ENCODE data around the gene GREB1.

Gene GREB1

GRCh38 chr2:11624893-11625292 lies 91.0 kb downstream of the GREB1 start:
- no peak overlapping the region for H3K4me2 ChIP-seq (ENCODE audit: low read length)
- no peak overlapping the region for H3K9ac ChIP-seq (ENCODE audit: low read depth, low read length)
- no peaks in the 10 kb centered on the region for H3K36me3 ChIP-seq (ENCODE audit: insufficient read depth, low read length)
- H3K9me3 ChIP-seq (replicated peaks; ENCODE audit: low read length), result no peaks in the 10 kb centered on the region
- H3K27me3 ChIP-seq (ENCODE audit: control insufficient read depth, insufficient read depth, low read length), result peaks cover 26% of the 10 kb centered on the region
- H3K4me3 ChIP-seq (ENCODE audit: low read length), result no peak overlapping the region
- no peaks in the 10 kb centered on the region for H3K4me1 ChIP-seq (ENCODE audit: control insufficient read depth, insufficient read depth, low read length)

GRCh38 chr2:11625671-11626070 lies 91.8 kb downstream of the GREB1 start:
- no peak overlapping the region for H3K9ac ChIP-seq (ENCODE audit: low read depth, low read length)
- H3K27me3 ChIP-seq (ENCODE audit: control insufficient read depth, insufficient read depth, low read length), result peaks cover 24% of the 10 kb centered on the region
- H3K4me3 ChIP-seq (ENCODE audit: low read length), result no peak overlapping the region
- no peaks in the 10 kb centered on the region for H3K36me3 ChIP-seq (ENCODE audit: insufficient read depth, low read length)
- no peaks in the 10 kb centered on the region for H3K9me3 ChIP-seq (replicated peaks; ENCODE audit: low read length)
- H3K4me1 ChIP-seq (ENCODE audit: control insufficient read depth, insufficient read depth, low read length), result no peaks in the 10 kb centered on the region
- H3K4me2 ChIP-seq (ENCODE audit: low read length), result no peak overlapping the region

GRCh38 chr2:11628675-11629074 lies 94.8 kb downstream of the GREB1 start:
- Histone ChIP-seq H3K4me2 (ENCODE audit: low read length) (no peak overlapping the region), H3K27me3 (ENCODE audit: control insufficient read depth, insufficient read depth, low read length) (peaks cover 16% of the 10 kb centered on the region), H3K9me3 (replicated peaks; ENCODE audit: low read length) (no peaks in the 10 kb centered on the region), H3K4me3 (ENCODE audit: low read length) (no peak overlapping the region), H3K9ac (ENCODE audit: low read depth, low read length) (no peak overlapping the region), H3K4me1 (ENCODE audit: control insufficient read depth, insufficient read depth, low read length) (no peaks in the 10 kb centered on the region), H3K36me3 (ENCODE audit: insufficient read depth, low read length) (no peaks in the 10 kb centered on the region)

- Histone ChIP-seq H3K4me1 (ENCODE audit: control insufficient read depth, insufficient read depth, low read length) (no peaks in the 10 kb centered on the region), H3K4me2 (ENCODE audit: low read length) (no peak overlapping the region), H3K36me3 (ENCODE audit: insufficient read depth, low read length) (no peaks in the 10 kb centered on the region), H3K9ac (ENCODE audit: low read depth, low read length) (no peak overlapping the region), H3K27me3 (ENCODE audit: control insufficient read depth, insufficient read depth, low read length) (peaks cover 16% of the 10 kb centered on the region), H3K9me3 (replicated peaks; ENCODE audit: low read length) (no peaks in the 10 kb centered on the region), H3K4me3 (ENCODE audit: low read length) (no peak overlapping the region)
These were observed 95.4 kb downstream of the GREB1 start for GRCh38 chr2:11629215-11629614.

GRCh38 chr2:11629851-11630250 lies 96.0 kb downstream of the GREB1 start:
- no peak overlapping the region for H3K9ac ChIP-seq (ENCODE audit: low read depth, low read length)
- H3K36me3 ChIP-seq (ENCODE audit: insufficient read depth, low read length), result no peaks in the 10 kb centered on the region
- no peak overlapping the region for H3K4me2 ChIP-seq (ENCODE audit: low read length)
- no peaks in the 10 kb centered on the region for H3K9me3 ChIP-seq (replicated peaks; ENCODE audit: low read length)
- H3K4me1 ChIP-seq (ENCODE audit: control insufficient read depth, insufficient read depth, low read length), result no peaks in the 10 kb centered on the region
- peaks cover 16% of the 10 kb centered on the region for H3K27me3 ChIP-seq (ENCODE audit: control insufficient read depth, insufficient read depth, low read length)
- H3K4me3 ChIP-seq (ENCODE audit: low read length), result no peak overlapping the region

- H3K9me3 ChIP-seq (replicated peaks; ENCODE audit: low read length), result no peaks in the 10 kb centered on the region
- peaks cover 19% of the 10 kb centered on the region for H3K27me3 ChIP-seq (ENCODE audit: control insufficient read depth, insufficient read depth, low read length)
- H3K4me1 ChIP-seq (ENCODE audit: control insufficient read depth, insufficient read depth, low read length), result no peaks in the 10 kb centered on the region
- no peak overlapping the region for H3K4me3 ChIP-seq (ENCODE audit: low read length)
- H3K4me2 ChIP-seq (ENCODE audit: low read length), result no peak overlapping the region
- H3K36me3 ChIP-seq (ENCODE audit: insufficient read depth, low read length), result no peaks in the 10 kb centered on the region
- H3K9ac ChIP-seq (ENCODE audit: low read depth, low read length), result no peak overlapping the region
These were observed 97.0 kb downstream of the GREB1 start for GRCh38 chr2:11630855-11631254.

- Histone ChIP-seq H3K9me3 (replicated peaks; ENCODE audit: low read length) (no peaks in the 10 kb centered on the region), H3K4me3 (ENCODE audit: low read length) (no peak overlapping the region), H3K4me2 (ENCODE audit: low read length) (no peak overlapping the region), H3K4me1 (ENCODE audit: control insufficient read depth, insufficient read depth, low read length) (no peaks in the 10 kb centered on the region), H3K27me3 (ENCODE audit: control insufficient read depth, insufficient read depth, low read length) (peaks cover 20% of the 10 kb centered on the region), H3K36me3 (ENCODE audit: insufficient read depth, low read length) (no peaks in the 10 kb centered on the region), H3K9ac (ENCODE audit: low read depth, low read length) (no peak overlapping the region)
These were observed 97.6 kb downstream of the GREB1 start for GRCh38 chr2:11631462-11631861.

- no peak overlapping the region for H3K4me2 ChIP-seq (ENCODE audit: low read length)
- no peak overlapping the region for H3K9ac ChIP-seq (ENCODE audit: low read depth, low read length)
- no peaks in the 10 kb centered on the region for H3K4me1 ChIP-seq (ENCODE audit: control insufficient read depth, insufficient read depth, low read length)
- no peaks in the 10 kb centered on the region for H3K9me3 ChIP-seq (replicated peaks; ENCODE audit: low read length)
- H3K27me3 ChIP-seq (ENCODE audit: control insufficient read depth, insufficient read depth, low read length), result peaks cover 9% of the 10 kb centered on the region
- no peaks in the 10 kb centered on the region for H3K36me3 ChIP-seq (ENCODE audit: insufficient read depth, low read length)
- no peak overlapping the region for H3K4me3 ChIP-seq (ENCODE audit: low read length)
These were observed 100.2 kb downstream of the GREB1 start for GRCh38 chr2:11633923-11634478.

- H3K27me3 ChIP-seq (ENCODE audit: control insufficient read depth, insufficient read depth, low read length), result peaks cover 13% of the 10 kb centered on the region
- no peaks in the 10 kb centered on the region for H3K36me3 ChIP-seq (ENCODE audit: insufficient read depth, low read length)
- no peak overlapping the region for H3K9ac ChIP-seq (ENCODE audit: low read depth, low read length)
- no peaks in the 10 kb centered on the region for H3K9me3 ChIP-seq (replicated peaks; ENCODE audit: low read length)
- H3K4me2 ChIP-seq (ENCODE audit: low read length), result no peak overlapping the region
- no peaks in the 10 kb centered on the region for H3K4me1 ChIP-seq (ENCODE audit: control insufficient read depth, insufficient read depth, low read length)
- H3K4me3 ChIP-seq (ENCODE audit: low read length), result no peak overlapping the region
These were observed 100.7 kb downstream of the GREB1 start for GRCh38 chr2:11634584-11634983.

- Histone ChIP-seq H3K4me1 (ENCODE audit: control insufficient read depth, insufficient read depth, low read length) (no peaks in the 10 kb centered on the region), H3K4me2 (ENCODE audit: low read length) (no peak overlapping the region), H3K9me3 (replicated peaks; ENCODE audit: low read length) (no peaks in the 10 kb centered on the region), H3K27me3 (ENCODE audit: control insufficient read depth, insufficient read depth, low read length) (peaks cover 18% of the 10 kb centered on the region), H3K9ac (ENCODE audit: low read depth, low read length) (no peak overlapping the region), H3K4me3 (ENCODE audit: low read length) (no peak overlapping the region), H3K36me3 (ENCODE audit: insufficient read depth, low read length) (no peaks in the 10 kb centered on the region)
These were observed 101.3 kb downstream of the GREB1 start for GRCh38 chr2:11635141-11635540.

- Histone ChIP-seq H3K4me2 (ENCODE audit: low read length) (no peak overlapping the region), H3K27me3 (ENCODE audit: control insufficient read depth, insufficient read depth, low read length) (peaks cover 27% of the 10 kb centered on the region), H3K4me1 (ENCODE audit: control insufficient read depth, insufficient read depth, low read length) (no peaks in the 10 kb centered on the region), H3K9ac (ENCODE audit: low read depth, low read length) (no peak overlapping the region), H3K4me3 (ENCODE audit: low read length) (no peak overlapping the region), H3K36me3 (ENCODE audit: insufficient read depth, low read length) (no peaks in the 10 kb centered on the region), H3K9me3 (replicated peaks; ENCODE audit: low read length) (no peaks in the 10 kb centered on the region)
These were observed 102.9 kb downstream of the GREB1 start for GRCh38 chr2:11636593-11637295.

GRCh38 chr2:11637546-11637945 lies 103.7 kb downstream of the GREB1 start:
- Histone ChIP-seq H3K9me3 (replicated peaks; ENCODE audit: low read length) (no peaks in the 10 kb centered on the region), H3K4me3 (ENCODE audit: low read length) (no peak overlapping the region), H3K9ac (ENCODE audit: low read depth, low read length) (no peak overlapping the region), H3K4me2 (ENCODE audit: low read length) (no peak overlapping the region), H3K36me3 (ENCODE audit: insufficient read depth, low read length) (no peaks in the 10 kb centered on the region), H3K4me1 (ENCODE audit: control insufficient read depth, insufficient read depth, low read length) (no peaks in the 10 kb centered on the region), H3K27me3 (ENCODE audit: control insufficient read depth, insufficient read depth, low read length) (peaks cover 29% of the 10 kb centered on the region)

All from skeletal muscle satellite cell (primary cell).